Parathyroid adenoma (tissue), 2 donors: ENCODE results near the gene NEO1.

Experiments used
- H2AFZ ChIP-seq: fragments of 300-600 bp; sonication (generic); one replicate; pipeline ENCODE4 v1.7.0; 2017; ENCODE audit warnings: antibody characterized with exemption, mild to moderate bottlenecking
- H3K27ac ChIP-seq: fragments of 300-600 bp; sonication (generic); one replicate; pipeline ENCODE4 v1.7.0; 2017
- H3K27me3 ChIP-seq: fragments of 300-600 bp; sonication (generic); one replicate; pipeline ENCODE4 v1.7.0; 2017; ENCODE audit warnings: low read length; ENCODE audit not compliant: control insufficient read depth, insufficient read depth
- H3K36me3 ChIP-seq: fragments of 300-600 bp; sonication (generic); one replicate; pipeline ENCODE4 v1.7.0; 2017; ENCODE audit warnings: low read length; ENCODE audit not compliant: control insufficient read depth, insufficient read depth
- H3K4me1 ChIP-seq: fragments of 300-600 bp; sonication (generic); one replicate; pipeline ENCODE4 v1.7.0; 2017; ENCODE audit warnings: control low read depth
- H3K4me2 ChIP-seq: fragments of 300-600 bp; sonication (generic); one replicate; pipeline ENCODE4 v1.7.0; 2017; ENCODE audit warnings: low read length
- H3K4me3 ChIP-seq: fragments of 300-600 bp; sonication (generic); one replicate; pipeline ENCODE4 v1.7.0; 2017; ENCODE audit warnings: low read depth, low read length
- H3K79me2 ChIP-seq: fragments of 300-600 bp; sonication (generic); one replicate; pipeline ENCODE4 v1.7.0; 2017; ENCODE audit warnings: control low read depth
- H3K9ac ChIP-seq: fragments of 300-600 bp; sonication (generic); one replicate; pipeline ENCODE4 v1.7.0; 2017; ENCODE audit warnings: mild to moderate bottlenecking
- H3K9me3 ChIP-seq: fragments of 300-600 bp; sonication (generic); one replicate; pipeline ENCODE4 v1.7.0; 2017; ENCODE audit warnings: low read length; ENCODE audit not compliant: control insufficient read depth
- CTCF ChIP-seq: fragments of 300-600 bp; sonication (generic); IDR thresholded peaks from one replicate; pipeline ENCODE4 v1.7.0; 2017; ENCODE audit warnings: antibody characterized with exemption, mild to moderate bottlenecking
- donor health status: primary hyperparathyroidism.

NEO1 gene

GRCh38 chr15:73130830-73131229 is 78.6 kb downstream of the NEO1 start:
- H3K36me3 ChIP-seq: no peaks in the 10 kb centered on the region
- H2AFZ ChIP-seq: no peak overlapping the region
- H3K79me2 ChIP-seq: no peaks in the 10 kb centered on the region
- no peaks in the 10 kb centered on the region for H3K9me3 ChIP-seq
- no peak for TF ChIP-seq CTCF
- H3K4me2 ChIP-seq: no peak overlapping the region
- H3K4me3 ChIP-seq: no peak overlapping the region
- H3K9ac ChIP-seq: no peak overlapping the region
- H3K27me3 ChIP-seq: no peaks in the 10 kb centered on the region
- H3K4me1 ChIP-seq: no peaks in the 10 kb centered on the region
- no peak overlapping the region for H3K27ac ChIP-seq

GRCh38 chr15:73134196-73134595 is 81.9 kb downstream of the NEO1 start:
- peak overlapping the region; percentile 53 for H3K4me2 ChIP-seq
- H3K36me3 ChIP-seq: no peaks in the 10 kb centered on the region
- H3K79me2 ChIP-seq: no peaks in the 10 kb centered on the region
- no peak for TF ChIP-seq CTCF
- no peak overlapping the region for H3K27ac ChIP-seq
- H3K4me3 ChIP-seq: no peak overlapping the region
- no peak overlapping the region for H2AFZ ChIP-seq
- no peak overlapping the region for H3K9ac ChIP-seq
- no peaks in the 10 kb centered on the region for H3K27me3 ChIP-seq
- no peaks in the 10 kb centered on the region for H3K9me3 ChIP-seq
- no peaks in the 10 kb centered on the region for H3K4me1 ChIP-seq

- H3K4me2 ChIP-seq: no peak overlapping the region
- no peak for TF ChIP-seq CTCF
- no peaks in the 10 kb centered on the region for H3K79me2 ChIP-seq
- no peak overlapping the region for H3K4me3 ChIP-seq
- no peaks in the 10 kb centered on the region for H3K36me3 ChIP-seq
- H3K27me3 ChIP-seq: no peaks in the 10 kb centered on the region
- no peaks in the 10 kb centered on the region for H3K9me3 ChIP-seq
- H3K4me1 ChIP-seq: no peaks in the 10 kb centered on the region
- H3K9ac ChIP-seq: no peak overlapping the region
- no peak overlapping the region for H2AFZ ChIP-seq
- H3K27ac ChIP-seq: no peak overlapping the region
Measured at GRCh38 chr15:73139041-73139743, 86.9 kb downstream of the NEO1 start.

- H3K27me3 ChIP-seq: no peaks in the 10 kb centered on the region
- no peak for TF ChIP-seq CTCF
- H2AFZ ChIP-seq: no peak overlapping the region
- no peaks in the 10 kb centered on the region for H3K36me3 ChIP-seq
- no peaks in the 10 kb centered on the region for H3K9me3 ChIP-seq
- H3K4me1 ChIP-seq: no peaks in the 10 kb centered on the region
- no peak overlapping the region for H3K27ac ChIP-seq
- H3K4me2 ChIP-seq: no peak overlapping the region
- no peaks in the 10 kb centered on the region for H3K79me2 ChIP-seq
- H3K4me3 ChIP-seq: no peak overlapping the region
- no peak overlapping the region for H3K9ac ChIP-seq
Measured at GRCh38 chr15:73139744-73140553, 87.7 kb downstream of the NEO1 start.
